Activated T-helper 2 cell treated with anti-CD3 and anti-CD28 coated beads, Interferon-gamma antibody, Interleukin-2, Interleukin-4, amounts not matched to agents 10 μg/mL and 5 μg/mL and 100 μg/mL, durations not matched to agents 14 hours and 24 hours and 36 hours (primary cell): ENCODE data around the gene APC2. TPM values are rescaled to one million over a fixed set of nuclear protein-coding genes. Genes with fewer than 3 reads are reported as not detected.
"Not testable (repeated sequence)": the region's sequence is repeated elsewhere in the genome, so short reads cannot be mapped to it uniquely, and the experiment has no call there.

Source experiments
- DNase-seq: peaks from one replicate; pipeline ENCODE4 v3.0.0; 2021; ENCODE audit warnings: low spot score
- H3K27ac Mint-ChIP-seq: one replicate; pipeline ENCODE4 v1.8.0; 2021; ENCODE audit warnings: mixed read lengths
- H3K27me3 Mint-ChIP-seq: one replicate; pipeline ENCODE4 v1.8.0; 2021; ENCODE audit warnings: low read depth, mixed read lengths
- H3K36me3 Mint-ChIP-seq: one replicate; pipeline ENCODE4 v1.8.0; 2021; ENCODE audit warnings: low read depth, mixed read lengths
- H3K4me1 Mint-ChIP-seq: one replicate; pipeline ENCODE4 v1.8.0; 2021; ENCODE audit warnings: low read depth, mixed read lengths
- H3K4me3 Mint-ChIP-seq: one replicate; pipeline ENCODE4 v1.8.0; 2021; ENCODE audit warnings: low read depth, mild to moderate bottlenecking, moderate library complexity, mixed read lengths
- H3K9me3 Mint-ChIP-seq: one replicate; pipeline ENCODE4 v1.8.0; 2021; ENCODE audit warnings: mixed read lengths
- intact Hi-C: fragments of 100-400 bp; cut with micrococcal nuclease; formaldehyde crosslinking; loops from one replicate; pipeline ENCODE4 v1.15.1; 2023
- total RNA-seq: library from RNA; stranded (reverse); gene quantifications from 2 replicates; pipeline ENCODE4 v1.2.3, GENCODE V29; 2022

APC2 gene
- total RNA-seq, 1 donor from 2014 or later, result 0.21 TPM

DNA sequence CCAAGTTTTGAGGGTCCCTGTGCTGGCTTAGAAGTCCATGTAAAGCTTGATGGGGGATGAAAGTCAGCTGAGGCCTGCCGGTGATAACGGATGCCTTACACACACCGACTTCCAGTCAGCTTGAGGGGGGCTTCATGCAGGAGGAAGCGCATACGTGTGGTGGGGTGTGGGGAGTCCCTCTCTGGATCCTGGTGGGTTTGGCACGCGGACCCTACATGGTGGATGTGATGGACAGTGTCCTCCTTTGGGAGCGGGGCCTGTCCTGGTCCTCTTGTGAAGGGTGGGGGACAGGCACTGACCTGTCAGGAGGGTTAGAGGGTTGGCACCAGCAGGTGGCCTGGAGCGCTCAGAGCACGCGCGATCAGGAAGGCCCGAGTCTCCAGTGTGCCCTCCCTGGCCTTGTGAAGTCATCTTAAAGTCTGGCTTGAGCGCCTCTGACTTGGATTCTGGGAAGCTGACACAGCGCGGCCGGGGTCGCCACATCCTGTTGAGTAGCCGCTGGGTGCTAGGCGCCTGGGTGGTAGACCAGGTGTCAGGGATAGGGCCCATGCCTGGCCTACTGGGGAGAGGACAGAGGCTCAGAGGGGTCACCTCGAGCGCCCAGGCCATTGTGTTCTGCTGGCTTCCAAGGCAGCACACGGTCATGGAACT, 39.7 kb upstream of the APC2 start:
- peak overlapping the region; percentile 80 for H3K27ac Mint-ChIP-seq
- peaks cover 34% of the 10 kb centered on the region for H3K4me1 Mint-ChIP-seq
- intact Hi-C loops, result no loop called here
- DNase-seq, result no peak
- no peaks in the 10 kb centered on the region for H3K9me3 Mint-ChIP-seq
- H3K4me3 Mint-ChIP-seq, result peak overlapping the region; percentile 97
- peaks cover 50% of the 10 kb centered on the region for H3K36me3 Mint-ChIP-seq
- H3K27me3 Mint-ChIP-seq, result no peaks in the 10 kb centered on the region

DNA sequence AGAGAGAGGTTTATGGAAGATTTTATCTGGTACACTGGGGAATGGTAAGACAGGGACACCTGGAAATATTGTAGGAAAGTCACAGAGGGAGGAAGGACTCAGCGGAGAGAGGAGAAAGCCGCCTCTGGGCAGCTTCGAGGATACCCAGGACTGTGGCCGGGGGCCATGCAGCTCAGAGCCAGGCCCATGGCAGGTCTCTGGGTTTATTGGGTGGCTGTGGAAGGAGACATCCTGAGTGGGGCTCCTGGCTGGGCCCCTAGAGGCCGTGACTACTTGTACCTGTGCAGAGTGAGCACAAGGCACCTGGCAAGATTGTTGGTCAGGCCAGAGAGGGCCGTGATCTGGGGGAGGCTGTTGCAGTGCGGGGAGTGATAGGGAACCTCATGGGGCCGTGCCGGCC, 39.1 kb upstream of the APC2 start:
- H3K4me1 Mint-ChIP-seq, result peaks cover 38% of the 10 kb centered on the region

DNA sequence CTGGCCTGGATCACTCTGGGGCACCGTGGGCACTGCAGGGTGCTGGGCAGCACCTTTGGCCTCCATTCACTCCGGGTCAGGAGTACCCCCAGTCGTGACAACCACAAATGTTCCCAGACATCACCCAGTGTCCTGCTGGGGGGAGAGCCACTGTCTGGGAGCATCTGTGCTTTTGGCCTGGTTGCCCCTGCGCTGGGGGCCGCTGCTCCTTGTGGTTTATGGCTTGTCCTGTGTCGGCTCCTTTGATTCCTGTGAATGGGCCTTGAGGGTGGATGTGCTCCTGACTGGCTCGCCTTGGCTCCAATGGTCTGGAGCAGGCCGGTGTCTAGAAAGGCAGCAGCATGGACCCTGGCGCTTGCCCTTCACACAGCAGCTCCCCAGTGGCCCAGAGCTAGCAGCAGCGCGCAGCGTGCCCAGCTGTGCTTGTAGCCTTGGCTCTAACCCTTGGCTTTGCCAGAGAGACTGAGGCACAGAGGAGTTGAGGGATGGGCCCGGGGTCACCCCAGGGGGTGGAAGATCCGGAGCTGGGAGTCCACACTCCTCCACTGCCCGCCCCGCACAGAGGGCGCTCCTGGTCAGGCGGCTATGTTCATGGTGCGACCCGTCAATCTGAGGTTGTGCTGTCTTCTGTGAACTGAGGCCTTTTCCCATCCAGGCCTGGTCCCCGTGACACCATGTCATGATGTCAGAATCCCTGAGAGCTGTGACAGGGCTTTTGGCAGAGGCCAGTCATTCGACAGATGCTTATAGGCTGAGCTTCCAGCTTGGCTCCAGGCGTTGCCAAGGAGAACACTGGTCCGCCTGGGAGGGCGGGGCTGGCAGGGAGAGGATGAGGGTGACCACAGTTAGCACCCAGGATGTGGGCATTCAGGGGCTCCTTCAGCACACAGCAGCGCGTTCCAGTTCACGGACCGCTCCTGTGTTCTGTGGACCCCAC, 38.4 kb upstream of the APC2 start:
- Mint-ChIP-seq H3K4me3 (no peak overlapping the region), H3K36me3 (peaks cover 61% of the 10 kb centered on the region), H3K4me1 (peaks cover 35% of the 10 kb centered on the region)

More for the DNA sequence above, 39.1 kb upstream of the APC2 start:
- DNase-seq, result no peak
- no peaks in the 10 kb centered on the region for H3K9me3 Mint-ChIP-seq
- peaks cover 55% of the 10 kb centered on the region for H3K36me3 Mint-ChIP-seq
- H3K4me3 Mint-ChIP-seq, result no peak overlapping the region
- peak overlapping the region; percentile 40 for H3K27ac Mint-ChIP-seq
- no peaks in the 10 kb centered on the region for H3K27me3 Mint-ChIP-seq
- intact Hi-C loops, result no loop called here

DNA sequence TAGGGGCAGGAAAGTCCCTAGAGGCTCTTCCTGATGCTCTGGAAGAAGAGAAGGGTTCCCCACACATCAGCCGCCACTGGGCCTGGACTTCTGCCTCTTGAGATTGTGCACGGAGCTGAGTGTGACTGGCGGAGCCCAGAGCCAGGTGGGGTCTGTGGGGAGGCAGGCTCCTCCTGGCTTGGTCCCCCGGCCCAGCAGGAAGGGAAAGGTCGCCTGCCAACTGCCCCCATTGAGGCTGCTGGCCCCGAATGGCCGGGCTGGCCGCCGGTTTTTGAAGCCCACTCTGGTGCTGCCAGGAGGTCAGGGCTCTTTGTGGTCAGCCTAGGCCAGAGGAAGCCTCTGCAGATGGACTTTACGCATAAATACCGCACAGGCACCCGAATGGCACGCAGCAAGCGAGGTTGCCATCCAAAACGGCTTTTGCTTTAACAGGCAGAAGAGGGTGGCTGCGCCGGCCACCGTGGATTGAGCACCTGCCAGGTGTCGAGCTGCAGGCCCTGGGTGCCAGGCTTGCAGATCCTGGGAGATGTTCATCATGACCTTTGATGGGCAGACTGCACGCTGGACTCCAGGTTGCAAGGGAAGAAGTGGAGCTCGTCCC, 37.5 kb upstream of the APC2 start:
- Mint-ChIP-seq H3K4me1 (peaks cover 33% of the 10 kb centered on the region), H3K9me3 (no peaks in the 10 kb centered on the region), H3K27ac (no peak overlapping the region)

More for the DNA sequence above, 38.4 kb upstream of the APC2 start:
- Mint-ChIP-seq H3K27me3 (no peaks in the 10 kb centered on the region), H3K9me3 (no peaks in the 10 kb centered on the region), H3K27ac (no peak overlapping the region)
- no peak for DNase-seq
- intact Hi-C loops, result no loop called here

DNA sequence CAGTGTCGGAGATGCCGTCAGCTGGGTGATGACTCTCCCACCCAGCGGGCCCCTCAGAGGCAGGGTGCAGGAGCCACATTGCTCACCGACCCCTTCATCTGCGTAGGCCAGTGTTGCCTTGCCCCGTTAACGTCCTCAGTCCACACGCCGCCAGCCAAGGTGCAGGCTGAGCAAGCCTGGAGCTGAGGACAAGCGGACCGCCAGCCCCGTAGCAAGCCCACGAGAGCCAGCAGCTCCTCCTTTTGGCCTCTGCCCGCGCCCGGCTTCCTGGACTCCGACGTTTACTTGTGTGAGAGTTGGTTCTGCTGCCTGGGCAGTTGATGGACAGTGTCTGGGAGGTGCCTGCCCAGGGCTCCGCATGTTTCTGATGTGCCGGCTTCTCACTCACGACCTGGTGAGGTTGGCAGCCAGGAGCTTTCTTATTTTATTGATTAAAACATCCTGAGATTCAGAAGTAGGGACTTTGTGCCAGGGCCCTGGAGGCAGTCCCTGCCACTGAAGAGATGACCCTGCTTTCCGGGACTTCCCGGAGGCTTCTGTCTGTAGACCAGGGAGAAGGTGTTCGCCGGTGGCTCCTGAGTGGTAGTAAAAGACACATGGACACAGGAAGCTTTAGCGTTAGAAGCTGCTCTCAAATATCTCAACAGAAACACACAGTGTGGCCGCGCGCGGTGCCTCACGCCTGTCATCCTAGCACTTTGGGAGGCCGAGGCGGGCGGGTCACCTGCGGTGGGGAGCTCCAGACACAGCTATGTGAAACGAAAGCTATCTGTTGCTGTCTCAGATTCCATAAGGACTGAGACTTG, 36.7 kb upstream of the APC2 start:
- Mint-ChIP-seq H3K27ac (no peak overlapping the region), H3K36me3 (peaks cover 75% of the 10 kb centered on the region), H3K9me3 (no peaks in the 10 kb centered on the region), H3K4me1 (peaks cover 33% of the 10 kb centered on the region), H3K4me3 (no peak overlapping the region), H3K27me3 (no peaks in the 10 kb centered on the region)
- intact Hi-C loops, result no loop called here
- DNase-seq, result no peak

More for the DNA sequence above, 37.5 kb upstream of the APC2 start:
- H3K36me3 Mint-ChIP-seq, result peaks cover 68% of the 10 kb centered on the region
- DNase-seq, result no peak
- no peaks in the 10 kb centered on the region for H3K27me3 Mint-ChIP-seq
- no peak overlapping the region for H3K4me3 Mint-ChIP-seq
- intact Hi-C loops, result no loop called here

DNA sequence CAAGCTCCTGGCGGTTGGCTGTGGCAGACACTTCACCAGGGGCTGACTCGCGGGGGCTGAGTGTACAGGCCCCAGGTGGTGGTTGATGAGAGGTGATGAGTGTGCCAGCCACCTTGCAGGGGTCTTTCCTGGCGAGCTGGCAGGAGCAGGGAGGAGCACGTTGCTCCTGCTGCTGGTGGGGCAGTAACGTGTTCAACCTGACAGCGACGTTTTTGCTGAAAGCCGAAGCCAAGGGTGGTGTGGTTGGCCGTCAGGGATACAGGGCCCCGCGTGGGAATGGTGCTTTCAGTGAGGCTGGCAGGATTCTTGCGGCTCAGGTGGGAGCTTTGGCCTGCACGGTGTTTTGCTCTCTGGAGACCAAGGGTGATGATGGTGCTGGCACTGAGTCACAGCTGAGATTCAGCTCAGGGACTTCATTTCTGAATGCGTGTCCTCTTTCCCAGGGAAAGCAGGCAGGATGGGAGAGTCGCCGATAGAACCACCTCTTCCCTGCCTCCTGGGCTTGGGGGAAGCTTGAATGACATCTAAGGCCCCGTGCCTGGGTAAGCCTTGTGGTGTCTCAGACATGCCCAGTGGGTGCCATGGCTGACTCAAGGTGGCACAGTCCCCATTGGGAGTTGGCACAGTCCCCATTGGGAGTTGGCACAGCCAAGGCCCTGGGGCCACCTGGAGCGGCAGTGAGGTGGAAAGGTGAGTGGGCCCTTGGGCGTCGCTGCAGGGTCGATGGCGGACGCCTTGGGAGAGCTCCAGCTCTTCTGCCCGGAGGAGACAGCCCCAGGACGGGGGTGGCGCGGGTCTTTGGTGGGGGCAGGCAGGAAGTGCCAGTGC, 33.7 kb upstream of the APC2 start:
- Mint-ChIP-seq H3K36me3 (peaks cover 72% of the 10 kb centered on the region), H3K27ac (no peak overlapping the region), H3K27me3 (no peaks in the 10 kb centered on the region), H3K4me1 (peaks cover 11% of the 10 kb centered on the region), H3K4me3 (no peak overlapping the region), H3K9me3 (no peaks in the 10 kb centered on the region)
- intact Hi-C loops, result no loop called here
- no peak for DNase-seq

DNA sequence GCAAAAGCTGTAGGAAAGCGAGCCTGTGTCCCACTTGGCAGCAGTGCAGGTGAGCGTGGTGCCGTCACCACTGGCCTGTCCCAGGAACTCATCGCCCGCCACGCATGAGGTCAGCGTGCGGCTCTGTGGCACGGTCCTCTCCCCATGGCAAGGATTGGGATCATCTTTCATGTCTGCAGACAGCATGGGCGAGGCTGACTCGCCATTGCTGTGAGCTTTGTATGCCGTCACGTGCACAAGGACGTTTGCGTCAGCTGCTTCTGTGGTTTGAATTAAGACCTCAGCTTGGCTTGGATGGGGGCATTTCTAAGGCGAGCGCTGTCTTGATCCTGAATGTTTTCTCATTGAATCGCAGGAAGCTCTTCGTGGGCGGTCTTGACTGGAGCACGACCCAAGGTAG, 32.8 kb upstream of the APC2 start:
- Mint-ChIP-seq H3K27me3 (no peaks in the 10 kb centered on the region), H3K4me3 (no peak overlapping the region)
- intact Hi-C loops, result no loop called here

DNA sequence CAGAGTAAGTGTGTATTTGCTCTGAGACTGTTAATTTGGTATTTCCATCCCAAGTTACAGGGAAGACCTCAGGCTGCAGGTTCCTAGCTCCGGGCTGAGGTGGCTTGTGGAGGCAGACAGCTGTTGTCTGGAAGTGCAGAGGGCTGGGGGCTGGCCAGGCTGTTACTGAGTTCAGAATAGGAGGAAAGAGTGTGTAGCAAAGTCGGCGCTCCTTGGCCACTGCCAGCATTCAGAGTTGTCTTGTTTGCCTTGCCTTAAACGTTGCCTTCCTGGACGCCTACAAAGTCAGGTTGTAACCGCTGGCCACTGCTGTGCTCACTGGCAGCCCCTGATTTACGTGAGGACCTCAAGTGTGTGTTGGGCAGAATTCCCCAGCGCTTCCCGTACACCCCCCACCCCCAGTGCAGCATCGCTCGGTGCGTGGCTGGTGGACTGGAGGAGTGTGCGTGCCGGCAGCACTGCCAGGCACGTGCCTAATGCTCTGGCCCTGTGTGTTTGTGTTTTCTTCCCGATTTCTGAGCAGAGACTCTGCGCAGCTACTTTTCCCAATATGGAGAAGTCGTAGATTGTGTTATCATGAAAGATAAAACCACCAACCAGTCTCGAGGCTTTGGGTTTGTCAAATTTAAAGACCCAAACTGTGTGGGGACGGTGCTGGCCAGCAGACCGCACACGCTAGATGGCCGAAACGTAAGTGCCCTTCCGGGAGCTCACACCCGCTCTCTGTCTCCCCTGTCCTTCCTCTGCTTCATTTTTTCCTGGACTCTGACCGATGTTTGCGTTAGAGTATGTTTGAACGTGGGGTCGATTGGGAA, 32.0 kb upstream of the APC2 start:
- H3K27ac Mint-ChIP-seq, result no peak overlapping the region
- H3K36me3 Mint-ChIP-seq, result peaks cover 71% of the 10 kb centered on the region
- no peaks in the 10 kb centered on the region for H3K9me3 Mint-ChIP-seq
- no peak for DNase-seq
- H3K4me3 Mint-ChIP-seq, result no peak overlapping the region
- intact Hi-C loops, result no loop called here
- peaks cover 7% of the 10 kb centered on the region for H3K4me1 Mint-ChIP-seq
- H3K27me3 Mint-ChIP-seq, result no peaks in the 10 kb centered on the region

More for the DNA sequence above, 32.8 kb upstream of the APC2 start:
- H3K9me3 Mint-ChIP-seq, result no peaks in the 10 kb centered on the region
- H3K27ac Mint-ChIP-seq, result no peak overlapping the region
- DNase-seq, result no peak
- peaks cover 7% of the 10 kb centered on the region for H3K4me1 Mint-ChIP-seq
- H3K36me3 Mint-ChIP-seq, result peaks cover 68% of the 10 kb centered on the region

DNA sequence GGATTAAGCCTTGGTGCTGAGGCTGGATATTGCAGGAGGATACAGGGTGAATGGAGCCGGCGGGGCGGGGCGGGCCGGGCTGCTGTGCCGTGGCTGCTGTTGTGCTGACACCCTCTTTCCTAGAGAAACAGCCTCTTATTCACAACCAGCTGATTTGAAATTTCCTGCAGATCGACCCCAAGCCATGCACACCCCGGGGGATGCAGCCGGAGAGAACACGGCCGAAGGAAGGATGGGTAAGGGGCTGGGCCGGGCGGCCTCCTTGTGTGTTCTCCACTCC, 31.5 kb upstream of the APC2 start:
- peaks cover 7% of the 10 kb centered on the region for H3K4me1 Mint-ChIP-seq
- H3K4me3 Mint-ChIP-seq, result no peak overlapping the region
- H3K27ac Mint-ChIP-seq, result no peak overlapping the region
- H3K9me3 Mint-ChIP-seq, result no peaks in the 10 kb centered on the region
- DNase-seq, result no peak
- peaks cover 71% of the 10 kb centered on the region for H3K36me3 Mint-ChIP-seq
- H3K27me3 Mint-ChIP-seq, result no peaks in the 10 kb centered on the region
- intact Hi-C loops, result no loop called here

DNA sequence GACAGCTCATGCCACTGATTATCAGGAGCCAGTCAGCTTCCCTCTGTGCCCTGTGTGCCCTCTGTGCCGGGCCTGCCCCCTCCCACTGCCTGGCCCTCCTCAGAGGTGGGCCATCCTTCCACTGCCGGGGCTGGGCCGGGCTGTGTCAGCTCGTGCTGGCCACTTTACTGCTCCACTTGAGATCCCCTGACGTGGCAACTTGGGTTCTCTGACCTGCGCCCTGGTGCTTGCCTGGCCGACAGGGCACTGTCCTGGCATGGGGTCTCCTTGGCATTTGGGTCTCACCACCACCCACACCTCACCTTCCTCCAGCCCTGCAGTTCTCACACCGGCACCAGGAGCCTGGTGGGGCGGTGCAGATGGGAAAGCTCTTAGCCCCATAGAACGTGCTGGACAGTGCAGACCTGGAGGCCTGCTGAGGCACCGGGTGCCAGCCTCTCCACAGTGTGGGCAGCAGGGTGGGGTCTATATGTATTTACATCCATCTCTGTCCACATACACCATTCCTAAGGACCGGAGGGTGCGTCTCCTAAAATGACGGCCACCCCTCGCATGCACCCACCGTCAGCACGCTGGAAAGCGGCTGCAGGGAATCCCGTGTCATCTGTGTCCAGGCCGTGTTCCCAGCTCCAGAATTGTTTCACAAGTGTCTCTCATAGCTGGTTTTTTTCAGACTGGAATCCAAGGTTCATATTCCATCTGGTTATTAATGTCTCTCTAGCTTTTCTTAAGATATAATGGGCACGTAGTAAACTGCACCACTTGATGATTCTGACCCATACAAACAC, 30.8 kb upstream of the APC2 start:
- intact Hi-C loops, result no loop called here
- Mint-ChIP-seq H3K27ac (no peak overlapping the region), H3K4me3 (no peak overlapping the region), H3K4me1 (peaks cover 7% of the 10 kb centered on the region), H3K9me3 (no peaks in the 10 kb centered on the region), H3K27me3 (no peaks in the 10 kb centered on the region), H3K36me3 (peaks cover 76% of the 10 kb centered on the region)
- no peak for DNase-seq

DNA sequence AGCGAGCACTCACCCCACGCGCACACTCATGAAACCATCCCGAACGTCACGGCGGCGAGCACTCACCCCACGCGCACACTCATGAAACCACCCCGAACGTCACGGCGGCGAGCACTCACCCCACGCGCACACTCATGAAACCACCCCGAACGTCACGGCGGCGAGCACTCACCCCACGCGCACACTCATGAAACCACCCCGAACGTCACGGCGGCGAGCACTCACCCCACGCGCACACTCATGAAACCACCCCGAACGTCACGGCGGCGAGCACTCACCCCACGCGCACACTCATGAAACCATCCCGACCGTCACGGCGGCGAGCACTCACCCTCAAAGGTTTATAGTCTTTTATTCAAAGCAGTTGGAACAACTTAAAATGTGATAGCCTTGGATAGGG, 29.8 kb upstream of the APC2 start:
- H3K9me3 Mint-ChIP-seq, H3K27ac Mint-ChIP-seq, H3K4me3 Mint-ChIP-seq, H3K4me1 Mint-ChIP-seq, DNase-seq, H3K27me3 Mint-ChIP-seq, intact Hi-C loops: not testable (repeated sequence)
- H3K36me3 Mint-ChIP-seq, result peaks cover 79% of the 10 kb centered on the region
